Adrenal gland (tissue), 12 donors: ENCODE measurements around the gene IKZF3. TPM values are rescaled to one million over a fixed set of nuclear protein-coding genes. Genes with fewer than 3 reads are reported as not detected.
"Not testable (repeated sequence)": the region's sequence is repeated elsewhere in the genome, so short reads cannot be mapped to it uniquely, and the experiment has no call there.

Experiments
- DNase-seq, 7 donors: peaks; one replicate each; pipeline ENCODE4 v3.0.0-alpha.2; 2019 to 2020
- H3K27ac ChIP-seq, 5 donors: fragments of 200-600 bp; sonication (generic) in 4 of 5; 1 replicate in 3 of 5; 2 replicates in 2 of 5; pipeline versions ENCODE4 v1.5.1 to v1.8.0; 2016 to 2020; ENCODE audit warnings: mild to moderate bottlenecking in 1 of 5
- H3K27me3 ChIP-seq: fragments of 200-600 bp; 2 replicates; pipeline ENCODE4 v1.8.0; 2021
- H3K36me3 ChIP-seq, 2 donors: fragments of 200-600 bp; replicated peaks in 1 of 2; 1 replicate in 1 of 2; 2 replicates in 1 of 2; pipeline versions ENCODE4 v1.5.1 to v1.8.0; 2018 to 2022
- H3K4me1 ChIP-seq, 2 donors: fragments of 200-600 bp; replicated peaks in 1 of 2; 1 replicate in 1 of 2; 2 replicates in 1 of 2; pipeline versions ENCODE4 v1.5.1 to v1.8.0; 2018 to 2021
- H3K4me3 ChIP-seq, 4 donors: fragments of 200-600 bp; sonication (generic) in 3 of 4; one replicate each; pipeline ENCODE4 v1.5.1; 2016 to 2018
- H3K9me3 ChIP-seq, 3 donors: fragments of 200-600 bp; sonication (generic) in 1 of 3; replicated peaks in 1 of 3; 1 replicate in 2 of 3; 2 replicates in 1 of 3; pipeline versions ENCODE4 v1.5.1 to v1.8.0; 2016 to 2021
- POLR2A ChIP-seq, 2 donors: fragments of 450-650 bp; IDR thresholded peaks; one replicate each; pipeline ENCODE4 v1.6.1; 2017; ENCODE audit warnings: antibody characterized with exemption in 2 of 2, mild to moderate bottlenecking in 2 of 2, moderate library complexity in 1 of 2
- WGBS, 4 donors: extraction: QIAGEN DNeasy Blood & Tissue Kit in 2 of 4; methylation state at CpG; one replicate each; pipeline versions ENCODE4 v1.1.5 to v1.1.7; 2013 to 2017; 5-methylcytosine and 5-hydroxymethylcytosine counted together
- intact Hi-C, 2 donors: fragments of 100-400 bp; cut with DNase I; formaldehyde crosslinking; loops; one replicate each; pipeline versions ENCODE4 v1.14.1 to v1.15.0; 2022 to 2023
- polyA plus RNA-seq, 3 donors: library from polyadenylated mRNA; stranded (reverse); fragments of 200-250 nt in 2 of 3; fragments of 350-450 nt in 1 of 3; fragmentation: Illumina TruSeq in 1 of 3; extraction: RNeasy Lipid Tissue Mini Kit (QIAGEN cat#74804) in 1 of 3; gene quantifications; one replicate each; pipeline ENCODE4 v1.2.3, GENCODE V29; 2013 to 2014
- total RNA-seq, 9 donors: library from RNA; depleted of rRNA in 4 of 9; stranded (reverse); fragments of >200 nt in 4 of 9; fragments of 120-200 nt in 1 of 9; fragmentation: NEBNext Ultra II Directional in 1 of 9; extraction: Animal tissue kit (Norgen Biotek cat#: 25700) in 1 of 9; gene quantifications; one replicate each; pipeline versions ENCODE4 v1.1.0 to v1.2.4, GENCODE V29; 2013 to 2023
- TF ChIP-seq, protein P1 (sequence below), 6 experiments: fragments of 450-650 bp in 4 of 6; fragments of 200-600 bp in 2 of 6; sonication (generic) in 1 of 6; IDR thresholded peaks; 1 replicate in 5 of 6; 2 replicates in 1 of 6; pipeline versions ENCODE4 v1.5.1 to v1.8.0; 2016 to 2021; ENCODE audit warnings: antibody characterized with exemption in 6 of 6, mild to moderate bottlenecking in 2 of 6, moderate library complexity in 1 of 6
- donor health status: healthy with polysubstance abuse.
- donor health status: Bipolar disorder and iron deficiency.
- donor health status: DM: yes; HTN: yes; CAD: no.
- donor health status: DM: no; HTN: no; CAD: no.
- donor health status: DM: no; HTN: no; CAD: no.
- donor health status: DM: yes; HTN: yes; CAD: no.

The IKZF3 gene
- total and polyA plus RNA-seq, 12 donors = 0.06 to 3.6 (median 0.86) TPM

DNA sequence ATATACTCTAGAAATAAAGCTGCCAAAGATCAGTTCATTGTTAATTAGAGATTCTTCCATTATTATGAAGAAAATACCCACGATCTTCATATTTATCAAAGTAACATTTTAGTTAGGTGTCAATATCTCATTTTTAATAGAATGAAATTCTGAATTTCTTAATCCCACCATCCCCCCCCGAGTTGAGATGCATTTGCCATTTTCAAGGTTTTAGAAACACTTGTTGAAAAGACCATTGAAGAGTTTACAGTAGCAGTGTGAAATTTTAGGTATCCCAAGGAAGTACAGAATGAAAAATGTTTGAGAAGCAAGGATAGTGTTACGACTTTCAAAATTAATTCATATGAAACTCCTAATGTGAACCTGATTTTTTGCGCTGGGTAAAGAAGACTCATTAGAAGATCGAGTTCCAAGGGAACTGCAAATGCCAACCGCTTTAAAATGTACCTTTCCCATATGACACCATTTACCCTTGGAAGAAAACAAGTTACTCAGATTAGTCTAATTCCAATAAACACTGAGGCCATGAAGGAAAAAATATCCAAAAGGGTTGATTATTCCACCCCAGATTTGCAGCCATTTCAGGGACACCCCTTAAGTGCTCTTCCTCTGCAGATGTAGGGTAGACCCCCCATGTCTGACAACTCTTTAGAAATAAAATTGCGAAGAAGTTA, 731 bp downstream of the IKZF3 start:
- Histone ChIP-seq H3K4me3 (no peak overlapping the region), H3K36me3 (no peaks in the 10 kb centered on the region), H3K4me1 (peaks cover 3 to 9% of the 10 kb centered on the region in 2 donors), H3K27ac (no peak overlapping the region), H3K9me3 (no peaks in the 10 kb centered on the region), H3K27me3 (peaks cover 87% of the 10 kb centered on the region)
- 60 to 69% (median 64%) methylated on average over 7 of the region's 7 CpGs for WGBS, 4 donors
- intact Hi-C loops = no loop called here
- DNase-seq = no peak
- TF ChIP-seq, protein P1, sequence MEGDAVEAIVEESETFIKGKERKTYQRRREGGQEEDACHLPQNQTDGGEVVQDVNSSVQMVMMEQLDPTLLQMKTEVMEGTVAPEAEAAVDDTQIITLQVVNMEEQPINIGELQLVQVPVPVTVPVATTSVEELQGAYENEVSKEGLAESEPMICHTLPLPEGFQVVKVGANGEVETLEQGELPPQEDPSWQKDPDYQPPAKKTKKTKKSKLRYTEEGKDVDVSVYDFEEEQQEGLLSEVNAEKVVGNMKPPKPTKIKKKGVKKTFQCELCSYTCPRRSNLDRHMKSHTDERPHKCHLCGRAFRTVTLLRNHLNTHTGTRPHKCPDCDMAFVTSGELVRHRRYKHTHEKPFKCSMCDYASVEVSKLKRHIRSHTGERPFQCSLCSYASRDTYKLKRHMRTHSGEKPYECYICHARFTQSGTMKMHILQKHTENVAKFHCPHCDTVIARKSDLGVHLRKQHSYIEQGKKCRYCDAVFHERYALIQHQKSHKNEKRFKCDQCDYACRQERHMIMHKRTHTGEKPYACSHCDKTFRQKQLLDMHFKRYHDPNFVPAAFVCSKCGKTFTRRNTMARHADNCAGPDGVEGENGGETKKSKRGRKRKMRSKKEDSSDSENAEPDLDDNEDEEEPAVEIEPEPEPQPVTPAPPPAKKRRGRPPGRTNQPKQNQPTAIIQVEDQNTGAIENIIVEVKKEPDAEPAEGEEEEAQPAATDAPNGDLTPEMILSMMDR (IDR thresholded peaks at IDR 0.05) = no peak
- TF ChIP-seq POLR2A (IDR thresholded peaks at IDR 0.05) = no peak

DNA sequence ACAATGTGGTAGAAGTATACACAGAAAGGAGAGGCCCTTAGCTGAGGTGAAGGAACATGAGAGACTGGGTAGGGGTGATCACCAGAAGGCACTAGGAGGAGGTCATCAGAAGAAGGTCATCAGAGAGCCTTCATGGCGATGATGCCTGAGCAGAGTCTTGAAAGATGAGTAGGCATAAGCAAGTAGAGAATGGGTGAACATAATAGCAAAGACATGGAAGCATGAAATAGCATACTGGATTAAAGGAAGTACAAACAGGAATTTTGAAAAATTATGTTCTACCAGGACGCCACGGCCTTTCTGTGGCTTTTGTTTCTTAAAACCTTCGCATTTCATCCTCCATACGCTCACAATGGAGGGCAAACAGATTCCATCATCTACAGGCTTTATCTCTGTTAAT, 2.9 kb downstream of the IKZF3 start:
- intact Hi-C loops = no loop called here
- Histone ChIP-seq H3K4me3 (no peak overlapping the region), H3K9me3 (no peaks in the 10 kb centered on the region), H3K4me1 (peaks cover 3 to 9% of the 10 kb centered on the region in 2 donors), H3K27ac (no peak overlapping the region), H3K27me3 (peaks cover 83% of the 10 kb centered on the region), H3K36me3 (no peaks in the 10 kb centered on the region)
- WGBS, 4 donors = 80 to 90% (median 85%) methylated on average over 5 of the region's 5 CpGs
- no peak for DNase-seq
- TF ChIP-seq, protein P1 (IDR thresholded peaks at IDR 0.05) = no peak
- no peak for TF ChIP-seq POLR2A (IDR thresholded peaks at IDR 0.05)

DNA sequence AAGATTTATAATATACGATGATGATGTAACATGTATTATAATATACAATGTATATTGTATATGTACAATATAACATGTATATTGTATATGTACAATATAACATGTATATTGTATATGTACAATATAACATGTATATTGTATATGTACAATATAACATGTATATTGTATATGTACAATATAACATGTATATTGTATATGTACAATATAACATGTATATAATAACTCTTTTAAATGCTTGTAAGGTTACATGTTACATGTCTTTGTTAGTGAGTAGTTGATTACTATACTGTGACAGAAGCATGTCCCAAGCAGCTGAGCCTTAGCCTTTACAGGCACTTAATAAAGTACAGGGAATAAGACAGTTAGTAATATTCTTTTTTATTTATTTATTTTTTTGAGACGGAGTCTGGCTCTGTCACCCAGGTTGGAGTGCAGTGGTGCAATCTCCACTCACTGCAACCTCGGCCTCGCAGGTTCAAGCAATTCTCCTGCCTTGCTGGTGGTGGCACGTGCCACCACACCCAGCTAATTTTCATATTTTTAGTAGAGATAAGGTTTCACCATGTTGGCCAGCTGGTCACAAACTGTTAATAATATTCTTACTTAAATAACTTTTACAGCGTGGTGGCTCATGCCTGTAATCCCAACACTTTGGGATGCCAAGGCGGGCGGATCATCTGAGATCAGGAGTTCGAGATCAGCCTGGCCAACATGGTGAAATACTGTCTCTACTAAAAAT, 8.0 kb downstream of the IKZF3 start:
- H3K4me1 ChIP-seq, H3K4me3 ChIP-seq, H3K36me3 ChIP-seq, H3K27ac ChIP-seq, intact Hi-C loops, H3K9me3 ChIP-seq, DNase-seq: not testable (repeated sequence)
- H3K27me3 ChIP-seq = peaks cover 39% of the 10 kb centered on the region
- WGBS, 4 donors = 81 to 91% (median 84%) methylated on average over 9 of the region's 9 CpGs

DNA sequence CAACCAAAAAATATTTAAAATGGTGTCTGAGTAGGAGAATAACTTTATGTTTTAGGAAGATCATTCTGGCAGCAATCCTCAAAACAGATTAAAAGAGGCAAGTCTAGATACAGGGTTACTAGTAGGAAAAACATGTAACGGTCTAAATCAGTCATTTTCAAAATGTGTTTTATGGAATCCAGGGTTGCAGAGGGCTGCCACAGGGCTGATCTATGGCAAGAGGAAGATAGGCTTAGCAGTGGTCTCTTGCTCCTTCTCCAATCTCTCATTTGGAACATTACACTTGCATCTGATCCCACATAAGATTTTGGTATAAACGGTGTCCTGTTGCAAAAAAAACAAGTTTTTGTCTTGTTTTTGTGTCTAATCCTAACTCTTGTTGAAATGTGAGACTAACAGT, 9.2 kb downstream of the IKZF3 start:
- Histone ChIP-seq H3K36me3 (no peaks in the 10 kb centered on the region), H3K4me1 (no peaks in the 10 kb centered on the region), H3K27me3 (peaks cover 29% of the 10 kb centered on the region), H3K9me3 (no peaks in the 10 kb centered on the region), H3K27ac (no peak overlapping the region), H3K4me3 (no peak overlapping the region)
- no peak for DNase-seq
- no peak for TF ChIP-seq POLR2A (IDR thresholded peaks at IDR 0.05)
- TF ChIP-seq, protein P1 (IDR thresholded peaks at IDR 0.05) = no peak
- WGBS, 4 donors = 49 to 57% (median 55%) methylated on average over 2 of the region's 2 CpGs
- intact Hi-C loops = no loop called here
